ENCODE data around the gene PPP1R9B. TPM values are rescaled to one million over a fixed set of nuclear protein-coding genes. Genes with fewer than 3 reads are reported as not detected.

PPP1R9B gene
- total RNA-seq, 1 donor from 2014 or later = 16.6 TPM

- FAIRE-seq (no peak), DNase-seq (ENCODE audit: low read depth) (no peak)
- H3K4me3 ChIP-seq (ENCODE audit: low read depth, low read length) = no peak overlapping the region
- H3K27me3 ChIP-seq (ENCODE audit: control insufficient read depth, insufficient read depth, low read length) = no peaks in the 10 kb centered on the region
- TF ChIP-seq, protein P1, sequence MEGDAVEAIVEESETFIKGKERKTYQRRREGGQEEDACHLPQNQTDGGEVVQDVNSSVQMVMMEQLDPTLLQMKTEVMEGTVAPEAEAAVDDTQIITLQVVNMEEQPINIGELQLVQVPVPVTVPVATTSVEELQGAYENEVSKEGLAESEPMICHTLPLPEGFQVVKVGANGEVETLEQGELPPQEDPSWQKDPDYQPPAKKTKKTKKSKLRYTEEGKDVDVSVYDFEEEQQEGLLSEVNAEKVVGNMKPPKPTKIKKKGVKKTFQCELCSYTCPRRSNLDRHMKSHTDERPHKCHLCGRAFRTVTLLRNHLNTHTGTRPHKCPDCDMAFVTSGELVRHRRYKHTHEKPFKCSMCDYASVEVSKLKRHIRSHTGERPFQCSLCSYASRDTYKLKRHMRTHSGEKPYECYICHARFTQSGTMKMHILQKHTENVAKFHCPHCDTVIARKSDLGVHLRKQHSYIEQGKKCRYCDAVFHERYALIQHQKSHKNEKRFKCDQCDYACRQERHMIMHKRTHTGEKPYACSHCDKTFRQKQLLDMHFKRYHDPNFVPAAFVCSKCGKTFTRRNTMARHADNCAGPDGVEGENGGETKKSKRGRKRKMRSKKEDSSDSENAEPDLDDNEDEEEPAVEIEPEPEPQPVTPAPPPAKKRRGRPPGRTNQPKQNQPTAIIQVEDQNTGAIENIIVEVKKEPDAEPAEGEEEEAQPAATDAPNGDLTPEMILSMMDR (IDR thresholded peaks at IDR 0.05; ENCODE audit: insufficient read depth, low read length, severe bottlenecking) = no peak
- H3K36me3 ChIP-seq (ENCODE audit: control insufficient read depth, insufficient read depth, low read length) = no peaks in the 10 kb centered on the region
These were observed 47.2 kb downstream of the PPP1R9B start for GRCh38 chr17:50103252-50103651.

DNA sequence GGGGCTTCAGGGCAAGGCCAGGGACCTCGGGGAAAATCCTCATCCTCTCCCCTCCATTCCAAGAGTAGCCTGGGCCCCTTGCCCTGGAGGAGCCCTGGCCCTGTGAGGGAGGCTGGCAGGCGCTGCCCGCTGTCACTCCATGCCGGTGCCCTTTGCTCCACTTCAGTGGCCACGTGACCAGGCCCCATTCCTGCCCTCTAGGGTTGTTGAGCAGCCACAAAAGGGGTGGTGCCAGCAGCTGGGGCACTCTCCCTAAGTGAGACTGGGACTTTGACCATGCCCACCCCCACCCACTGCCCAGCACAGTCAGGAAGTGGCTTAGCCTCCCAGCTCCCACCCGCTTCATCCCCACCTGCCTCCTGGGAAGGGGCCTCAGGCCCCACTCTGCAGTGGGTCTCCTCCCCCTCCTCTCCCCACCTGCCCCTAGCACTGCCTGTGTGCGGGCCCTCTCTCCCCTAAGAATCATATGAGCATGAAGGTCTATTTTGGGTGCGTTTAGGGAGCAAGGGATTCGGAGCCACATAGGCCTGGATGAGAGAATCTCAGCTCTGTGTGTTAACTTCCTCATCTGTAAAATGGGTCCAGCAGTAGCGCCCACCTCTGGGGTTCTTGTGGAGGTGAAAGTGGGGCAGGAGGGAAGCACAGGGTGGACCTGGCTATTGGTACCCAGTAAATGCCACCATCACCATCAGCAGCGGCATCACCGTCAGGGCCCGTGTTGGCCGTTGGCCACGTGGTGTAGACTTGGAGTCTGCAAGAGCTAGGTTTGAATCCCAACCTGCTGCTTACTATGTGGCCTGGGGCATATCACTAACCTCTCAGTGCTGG, 48.1 kb downstream of the PPP1R9B start:
- Histone ChIP-seq H3K36me3 (ENCODE audit: control insufficient read depth, insufficient read depth, low read length) (no peaks in the 10 kb centered on the region), H3K27me3 (ENCODE audit: control insufficient read depth, insufficient read depth, low read length) (no peaks in the 10 kb centered on the region), H3K4me3 (ENCODE audit: low read depth, low read length) (no peak overlapping the region)
- TF ChIP-seq, protein P1 (IDR thresholded peaks at IDR 0.05; ENCODE audit: insufficient read depth, low read length, severe bottlenecking) = no peak
- DNase-seq (ENCODE audit: low read depth) = no peak
- FAIRE-seq = no peak

DNA sequence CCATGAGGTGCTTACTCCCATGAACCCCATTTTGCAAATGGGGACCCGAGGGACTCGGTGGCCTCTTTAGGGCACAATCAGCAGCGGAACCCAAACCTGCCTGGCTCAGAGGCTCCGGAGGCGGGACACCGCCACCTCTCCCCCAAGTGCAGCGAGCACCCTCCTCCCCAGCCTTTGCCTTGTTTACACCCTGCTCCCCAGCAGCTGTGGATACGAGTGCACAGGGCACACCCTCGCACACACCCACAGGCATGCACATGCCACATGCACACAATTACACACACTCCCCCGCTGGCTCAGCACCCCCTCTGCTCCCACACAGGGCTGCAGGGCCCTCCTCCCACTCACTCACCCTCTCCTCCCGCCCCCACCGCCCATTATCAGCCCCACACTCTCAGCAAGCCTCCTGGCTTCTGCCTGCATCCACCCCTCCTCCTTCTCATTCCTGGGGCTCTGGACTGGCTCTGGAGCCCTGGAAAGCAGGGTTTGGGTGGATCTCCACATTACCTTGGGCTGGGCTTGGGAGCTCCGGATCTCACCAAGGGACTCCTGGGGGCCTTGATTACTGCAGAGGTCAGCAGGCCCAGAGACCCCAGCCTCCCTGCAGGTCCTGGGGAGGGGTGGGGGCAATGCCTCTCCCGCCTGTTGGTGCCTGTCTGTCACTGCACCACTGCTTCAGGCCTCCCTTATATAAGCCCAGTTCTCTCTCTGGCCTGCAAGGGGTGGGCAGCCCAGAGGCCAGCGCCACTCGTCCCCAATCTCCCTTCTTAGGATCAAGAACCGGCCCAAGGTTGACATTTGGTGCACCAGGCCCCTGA, 48.9 kb downstream of the PPP1R9B start:
- H3K4me3 ChIP-seq (ENCODE audit: low read depth, low read length) = no peak overlapping the region
- FAIRE-seq (no peak), DNase-seq (ENCODE audit: low read depth) (no peak)
- H3K36me3 ChIP-seq (ENCODE audit: control insufficient read depth, insufficient read depth, low read length) = no peaks in the 10 kb centered on the region
- TF ChIP-seq, protein P1 (IDR thresholded peaks at IDR 0.05; ENCODE audit: insufficient read depth, low read length, severe bottlenecking) = no peak
- no peaks in the 10 kb centered on the region for H3K27me3 ChIP-seq (ENCODE audit: control insufficient read depth, insufficient read depth, low read length)

- H3K27me3 ChIP-seq (ENCODE audit: control insufficient read depth, insufficient read depth, low read length) = no peaks in the 10 kb centered on the region
- DNase-seq (ENCODE audit: low read depth) = no peak
- peak; percentile 47 for FAIRE-seq
- no peaks in the 10 kb centered on the region for H3K36me3 ChIP-seq (ENCODE audit: control insufficient read depth, insufficient read depth, low read length)
- TF ChIP-seq, protein P1 (IDR thresholded peaks at IDR 0.05; ENCODE audit: insufficient read depth, low read length, severe bottlenecking) = no peak
- H3K4me3 ChIP-seq (ENCODE audit: low read depth, low read length) = no peak overlapping the region
These were observed 49.5 kb downstream of the PPP1R9B start for GRCh38 chr17:50100921-50101345.

GRCh38 chr17:50100480-50100883, 50.0 kb downstream of the PPP1R9B start:
- FAIRE-seq = no peak
- DNase-seq (ENCODE audit: low read depth) = no peak
- TF ChIP-seq, protein P1 (IDR thresholded peaks at IDR 0.05; ENCODE audit: insufficient read depth, low read length, severe bottlenecking) = no peak
- Histone ChIP-seq H3K27me3 (ENCODE audit: control insufficient read depth, insufficient read depth, low read length) (no peaks in the 10 kb centered on the region), H3K4me3 (ENCODE audit: low read depth, low read length) (no peak overlapping the region), H3K36me3 (ENCODE audit: control insufficient read depth, insufficient read depth, low read length) (no peaks in the 10 kb centered on the region)

Data from bronchial epithelial cell (primary cell).